ENCODE data around the gene BANP.
"Not testable (repeated sequence)": the region's sequence is repeated elsewhere in the genome, so short reads cannot be mapped to it uniquely, and the experiment has no call there.

GRCh38 chr16:88091221-88091971 lies 140.2 kb downstream of the BANP start:
- not testable (repeated sequence) for TF ChIP-seq CTCF, POLR2A (IDR thresholded peaks at IDR 0.05)
